Body of pancreas (tissue), 4 donors: ENCODE results near the gene RNF213.

ENCODE experiments used
- POLR2A ChIP-seq, 3 donors: fragments of 450-650 bp; IDR thresholded peaks; one replicate each; pipeline ENCODE4 v1.6.1; 2016; ENCODE audit warnings: antibody characterized with exemption in 3 of 3, mild to moderate bottlenecking in 2 of 3
- TF ChIP-seq, protein P1 (sequence below), 7 experiments: fragments of 450-650 bp in 4 of 7; fragments of 200-600 bp in 3 of 7; sonication (generic) in 3 of 7; IDR thresholded peaks; one replicate each; pipeline ENCODE4 v1.5.1; 2016 to 2019; ENCODE audit warnings: antibody characterized with exemption in 7 of 7

DNA sequence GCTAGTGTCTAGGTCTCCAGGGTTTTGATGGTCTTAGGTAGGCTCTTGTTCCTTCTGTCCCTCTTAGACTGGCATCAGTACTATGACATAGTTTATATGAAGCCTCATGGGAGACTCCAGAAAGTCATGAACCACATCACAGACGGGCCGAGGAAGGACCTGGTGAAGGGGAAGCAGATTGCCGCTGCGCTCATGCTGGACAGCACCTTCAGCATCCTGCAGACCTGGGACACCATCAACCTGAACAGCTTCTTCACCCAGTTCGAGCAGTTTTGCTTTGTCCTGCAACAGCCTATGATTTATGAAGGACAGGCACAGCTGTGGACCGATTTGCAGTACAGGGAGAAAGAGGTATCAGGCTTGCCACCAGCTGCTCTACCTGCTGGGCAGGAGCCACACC, 34.0 kb downstream of the RNF213 start:
- TF ChIP-seq, protein P1, sequence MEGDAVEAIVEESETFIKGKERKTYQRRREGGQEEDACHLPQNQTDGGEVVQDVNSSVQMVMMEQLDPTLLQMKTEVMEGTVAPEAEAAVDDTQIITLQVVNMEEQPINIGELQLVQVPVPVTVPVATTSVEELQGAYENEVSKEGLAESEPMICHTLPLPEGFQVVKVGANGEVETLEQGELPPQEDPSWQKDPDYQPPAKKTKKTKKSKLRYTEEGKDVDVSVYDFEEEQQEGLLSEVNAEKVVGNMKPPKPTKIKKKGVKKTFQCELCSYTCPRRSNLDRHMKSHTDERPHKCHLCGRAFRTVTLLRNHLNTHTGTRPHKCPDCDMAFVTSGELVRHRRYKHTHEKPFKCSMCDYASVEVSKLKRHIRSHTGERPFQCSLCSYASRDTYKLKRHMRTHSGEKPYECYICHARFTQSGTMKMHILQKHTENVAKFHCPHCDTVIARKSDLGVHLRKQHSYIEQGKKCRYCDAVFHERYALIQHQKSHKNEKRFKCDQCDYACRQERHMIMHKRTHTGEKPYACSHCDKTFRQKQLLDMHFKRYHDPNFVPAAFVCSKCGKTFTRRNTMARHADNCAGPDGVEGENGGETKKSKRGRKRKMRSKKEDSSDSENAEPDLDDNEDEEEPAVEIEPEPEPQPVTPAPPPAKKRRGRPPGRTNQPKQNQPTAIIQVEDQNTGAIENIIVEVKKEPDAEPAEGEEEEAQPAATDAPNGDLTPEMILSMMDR (IDR thresholded peaks at IDR 0.05), result no peak
- no peak for TF ChIP-seq POLR2A (IDR thresholded peaks at IDR 0.05)
